Liver (tissue), 9 donors: ENCODE data around the gene MELTF. TPM values are rescaled to one million over a fixed set of nuclear protein-coding genes. Genes with fewer than 3 reads are reported as not detected.

ENCODE experiments used
- DNase-seq: peaks from one replicate; pipeline ENCODE4 v3.0.0-alpha.2; 2017; ENCODE audit warnings: low spot score
- H3K27ac ChIP-seq, 2 donors: one replicate each; pipeline ENCODE4 v1.7.0; 2013; ENCODE audit warnings: inconsistent platforms in 2 of 2, low read length in 2 of 2, control low read depth in 1 of 2, low read depth in 1 of 2, mild to moderate bottlenecking in 1 of 2
- H3K27me3 ChIP-seq, 4 donors: one replicate each; pipeline versions ENCODE4 v1.6.1 to v1.7.0; 2013; ENCODE audit warnings: low read length in 3 of 4, inconsistent platforms in 1 of 4, mild to moderate bottlenecking in 1 of 4, moderate library complexity in 1 of 4; ENCODE audit not compliant: control insufficient read depth in 4 of 4, insufficient read depth in 4 of 4
- H3K36me3 ChIP-seq, 4 donors: one replicate each; pipeline versions ENCODE4 v1.6.1 to v1.7.0; 2013; ENCODE audit warnings: low read length in 3 of 4, mild to moderate bottlenecking in 3 of 4, low read depth in 1 of 4, moderate library complexity in 1 of 4; ENCODE audit not compliant: control insufficient read depth in 4 of 4, insufficient read depth in 3 of 4
- H3K4me1 ChIP-seq, 4 donors: one replicate each; pipeline versions ENCODE4 v1.6.1 to v1.7.0; 2013; ENCODE audit warnings: low read length in 3 of 4, mild to moderate bottlenecking in 3 of 4, moderate library complexity in 1 of 4; ENCODE audit not compliant: control insufficient read depth in 4 of 4, insufficient read depth in 4 of 4
- H3K4me3 ChIP-seq, 3 donors: one replicate each; pipeline versions ENCODE4 v1.6.1 to v1.7.0; 2013; ENCODE audit warnings: low read length in 3 of 3, control low read depth in 1 of 3, low read depth in 1 of 3, mild to moderate bottlenecking in 1 of 3
- H3K9ac ChIP-seq, 2 donors: one replicate each; pipeline ENCODE4 v1.7.0; 2013; ENCODE audit warnings: low read length in 2 of 2, mild to moderate bottlenecking in 2 of 2, moderate library complexity in 2 of 2, control low read depth in 1 of 2, low read depth in 1 of 2
- H3K9me3 ChIP-seq, 4 donors: one replicate each; pipeline versions ENCODE4 v1.6.1 to v1.7.0; 2013; ENCODE audit warnings: low read length in 3 of 4; ENCODE audit not compliant: control insufficient read depth in 4 of 4
- FOXA1 ChIP-seq: IDR thresholded peaks from 2 replicates; pipeline ENCODE4 v1.6.1; 2016; ENCODE audit warnings: antibody characterized with exemption
- GABPA ChIP-seq, 2 donors: IDR thresholded peaks in 1 of 2; conservative IDR thresholded peaks in 1 of 2; 2 replicates each; pipeline ENCODE4 v1.6.1; 2016; ENCODE audit warnings: antibody characterized with exemption in 2 of 2, mild to moderate bottlenecking in 1 of 2, moderate library complexity in 1 of 2
- HNF4A ChIP-seq, 2 donors: conservative IDR thresholded peaks; 2 replicates each; pipeline ENCODE4 v1.6.1; 2016; ENCODE audit warnings: antibody characterized with exemption in 2 of 2, mild to moderate bottlenecking in 2 of 2
- JUND ChIP-seq, 2 donors: IDR thresholded peaks; 2 replicates each; pipeline ENCODE4 v1.6.1; 2016; ENCODE audit warnings: antibody characterized with exemption in 2 of 2
- NR2F2 ChIP-seq: IDR thresholded peaks from 2 replicates; pipeline ENCODE4 v1.6.1; 2016; ENCODE audit warnings: antibody characterized with exemption
- RAD21 ChIP-seq, 2 donors: IDR thresholded peaks; 2 replicates each; pipeline ENCODE4 v1.6.1; 2016; ENCODE audit warnings: antibody characterized with exemption in 2 of 2, mild to moderate bottlenecking in 2 of 2
- RXRA ChIP-seq, 2 donors: IDR thresholded peaks; 2 replicates each; pipeline ENCODE4 v1.6.1; 2017 to 2018; ENCODE audit warnings: antibody characterized with exemption in 2 of 2, mild to moderate bottlenecking in 1 of 2
- SP1 ChIP-seq: IDR thresholded peaks from 2 replicates; pipeline ENCODE4 v1.6.1; 2018; ENCODE audit warnings: antibody characterized with exemption, mild to moderate bottlenecking
- TAF1 ChIP-seq: conservative IDR thresholded peaks from 2 replicates; pipeline ENCODE4 v1.6.1; 2016; ENCODE audit warnings: antibody characterized with exemption, mild to moderate bottlenecking
- YY1 ChIP-seq: IDR thresholded peaks from 2 replicates; pipeline ENCODE4 v1.6.1; 2016; ENCODE audit warnings: antibody characterized with exemption, mild to moderate bottlenecking
- WGBS: extraction: QIAGEN DNeasy Blood & Tissue Kit; methylation state at CpG from one replicate; pipeline ENCODE4 v1.1.7; 2013; 5-methylcytosine and 5-hydroxymethylcytosine counted together
- polyA plus RNA-seq, 2 donors: library from polyadenylated mRNA; stranded (reverse) in 1 of 2; unstranded in 1 of 2; fragments of 200-250 nt in 1 of 2; fragments of >200 nt in 1 of 2; fragmentation: Nextera tagmentation in 1 of 2; extraction: Ambion mirVana in 1 of 2; gene quantifications; one replicate each; pipeline versions ENCODE4 v1.2.1 to v1.2.3, GENCODE V29; 2013 to 2015
- total RNA-seq, 2 donors: library from RNA; depleted of rRNA; stranded (reverse); fragments of >200 nt; gene quantifications; one replicate each; pipeline ENCODE4 v1.2.3, GENCODE V29; 2014
- TF ChIP-seq, protein P1 (sequence below): IDR thresholded peaks from 2 replicates; pipeline ENCODE4 v1.6.1; 2016; ENCODE audit warnings: antibody characterized with exemption
- TF ChIP-seq, protein P2 (sequence below): IDR thresholded peaks from 2 replicates; pipeline ENCODE4 v1.6.1; 2016; ENCODE audit warnings: antibody characterized with exemption, mild to moderate bottlenecking
- TF ChIP-seq, protein P3 (sequence below): IDR thresholded peaks from 2 replicates; pipeline ENCODE4 v1.6.1; 2016; ENCODE audit warnings: antibody characterized with exemption
- TF ChIP-seq, protein P4 (sequence below): IDR thresholded peaks from 2 replicates; pipeline ENCODE4 v1.6.1; 2016; ENCODE audit warnings: antibody characterized with exemption
- donor health status: healthy.
- donor health status: healthy.
- donor health status: healthy.
- donor health status: healthy.
- donor health status: healthy.

MELTF gene
- total and polyA plus RNA-seq, 4 donors, result 0.14 to 1.2 (median 1.0) TPM

DNA sequence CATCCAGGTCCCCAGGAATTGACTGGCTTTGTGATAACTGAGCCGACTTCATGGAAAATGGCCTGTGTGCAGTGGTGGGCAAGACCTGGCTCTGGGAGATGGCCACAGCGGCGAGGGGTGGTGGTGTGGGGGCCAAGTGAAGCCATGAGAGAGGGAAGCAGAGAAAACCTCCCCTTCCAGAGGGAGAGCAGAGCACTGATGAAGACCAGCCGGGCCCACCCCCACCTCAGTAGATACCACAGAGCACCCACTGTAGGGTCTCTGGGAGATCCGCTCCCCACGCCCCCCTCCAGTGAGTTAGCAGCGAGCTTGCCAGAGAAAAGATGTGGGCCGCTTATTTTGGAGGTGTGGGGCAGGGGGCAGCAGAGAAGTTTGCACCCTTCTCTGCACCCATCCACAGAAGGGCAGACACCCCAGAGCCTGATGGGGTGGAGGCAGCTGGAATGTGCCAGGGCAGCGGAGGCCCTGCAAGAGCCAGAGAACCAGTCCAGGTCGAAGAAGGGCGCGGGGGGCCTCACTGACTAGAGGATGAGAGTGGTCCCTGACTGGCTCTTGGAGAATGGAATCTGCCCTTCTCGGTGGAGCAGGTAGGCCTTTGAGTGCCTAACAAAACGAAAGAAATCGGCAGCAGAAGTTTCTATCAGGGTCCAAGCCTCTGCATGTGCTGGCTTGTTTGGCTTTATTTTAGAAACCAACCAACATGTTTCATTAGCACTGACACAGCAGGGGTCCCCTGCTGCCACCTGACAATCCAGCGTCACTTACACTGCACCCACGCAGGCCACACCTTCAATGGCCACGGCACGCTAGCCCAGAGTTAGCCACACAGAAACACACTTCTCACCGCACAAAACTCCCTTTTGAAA, 28.3 kb downstream of the MELTF start:
- Histone ChIP-seq H3K27ac (no peak overlapping the region), H3K4me3 (no peak overlapping the region), H3K9me3 (no peaks in the 10 kb centered on the region), H3K9ac (no peak overlapping the region), H3K4me1 (peaks cover 0 to 4% (median 4%) of the 10 kb centered on the region in 4 donors), H3K27me3 (no peaks in the 10 kb centered on the region), H3K36me3 (no peaks in the 10 kb centered on the region)
- 97% methylated on average over 20 of the region's 20 CpGs for WGBS
- no peak for DNase-seq
- TF ChIP-seq TAF1 (no peak), YY1 (no peak), FOXA1 (no peak), GABPA (IDR thresholded peaks at IDR 0.05 in 1 of 2, conservative IDR thresholded peaks at IDR 0.05 in 1 of 2) (no peak), JUND (IDR thresholded peaks at IDR 0.05) (no peak), SP1 (no peak), HNF4A (conservative IDR thresholded peaks at IDR 0.05) (no peak), RXRA (IDR thresholded peaks at IDR 0.05) (no peak), NR2F2 (no peak), RAD21 (IDR thresholded peaks at IDR 0.05) (no peak)
- TF ChIP-seq, protein P1, sequence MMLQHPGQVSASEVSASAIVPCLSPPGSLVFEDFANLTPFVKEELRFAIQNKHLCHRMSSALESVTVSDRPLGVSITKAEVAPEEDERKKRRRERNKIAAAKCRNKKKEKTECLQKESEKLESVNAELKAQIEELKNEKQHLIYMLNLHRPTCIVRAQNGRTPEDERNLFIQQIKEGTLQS, result no peak
- TF ChIP-seq, protein P2, sequence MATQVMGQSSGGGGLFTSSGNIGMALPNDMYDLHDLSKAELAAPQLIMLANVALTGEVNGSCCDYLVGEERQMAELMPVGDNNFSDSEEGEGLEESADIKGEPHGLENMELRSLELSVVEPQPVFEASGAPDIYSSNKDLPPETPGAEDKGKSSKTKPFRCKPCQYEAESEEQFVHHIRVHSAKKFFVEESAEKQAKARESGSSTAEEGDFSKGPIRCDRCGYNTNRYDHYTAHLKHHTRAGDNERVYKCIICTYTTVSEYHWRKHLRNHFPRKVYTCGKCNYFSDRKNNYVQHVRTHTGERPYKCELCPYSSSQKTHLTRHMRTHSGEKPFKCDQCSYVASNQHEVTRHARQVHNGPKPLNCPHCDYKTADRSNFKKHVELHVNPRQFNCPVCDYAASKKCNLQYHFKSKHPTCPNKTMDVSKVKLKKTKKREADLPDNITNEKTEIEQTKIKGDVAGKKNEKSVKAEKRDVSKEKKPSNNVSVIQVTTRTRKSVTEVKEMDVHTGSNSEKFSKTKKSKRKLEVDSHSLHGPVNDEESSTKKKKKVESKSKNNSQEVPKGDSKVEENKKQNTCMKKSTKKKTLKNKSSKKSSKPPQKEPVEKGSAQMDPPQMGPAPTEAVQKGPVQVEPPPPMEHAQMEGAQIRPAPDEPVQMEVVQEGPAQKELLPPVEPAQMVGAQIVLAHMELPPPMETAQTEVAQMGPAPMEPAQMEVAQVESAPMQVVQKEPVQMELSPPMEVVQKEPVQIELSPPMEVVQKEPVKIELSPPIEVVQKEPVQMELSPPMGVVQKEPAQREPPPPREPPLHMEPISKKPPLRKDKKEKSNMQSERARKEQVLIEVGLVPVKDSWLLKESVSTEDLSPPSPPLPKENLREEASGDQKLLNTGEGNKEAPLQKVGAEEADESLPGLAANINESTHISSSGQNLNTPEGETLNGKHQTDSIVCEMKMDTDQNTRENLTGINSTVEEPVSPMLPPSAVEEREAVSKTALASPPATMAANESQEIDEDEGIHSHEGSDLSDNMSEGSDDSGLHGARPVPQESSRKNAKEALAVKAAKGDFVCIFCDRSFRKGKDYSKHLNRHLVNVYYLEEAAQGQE, result no peak
- TF ChIP-seq, protein P3, sequence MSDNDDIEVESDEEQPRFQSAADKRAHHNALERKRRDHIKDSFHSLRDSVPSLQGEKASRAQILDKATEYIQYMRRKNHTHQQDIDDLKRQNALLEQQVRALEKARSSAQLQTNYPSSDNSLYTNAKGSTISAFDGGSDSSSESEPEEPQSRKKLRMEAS, result no peak
- TF ChIP-seq, protein P4, sequence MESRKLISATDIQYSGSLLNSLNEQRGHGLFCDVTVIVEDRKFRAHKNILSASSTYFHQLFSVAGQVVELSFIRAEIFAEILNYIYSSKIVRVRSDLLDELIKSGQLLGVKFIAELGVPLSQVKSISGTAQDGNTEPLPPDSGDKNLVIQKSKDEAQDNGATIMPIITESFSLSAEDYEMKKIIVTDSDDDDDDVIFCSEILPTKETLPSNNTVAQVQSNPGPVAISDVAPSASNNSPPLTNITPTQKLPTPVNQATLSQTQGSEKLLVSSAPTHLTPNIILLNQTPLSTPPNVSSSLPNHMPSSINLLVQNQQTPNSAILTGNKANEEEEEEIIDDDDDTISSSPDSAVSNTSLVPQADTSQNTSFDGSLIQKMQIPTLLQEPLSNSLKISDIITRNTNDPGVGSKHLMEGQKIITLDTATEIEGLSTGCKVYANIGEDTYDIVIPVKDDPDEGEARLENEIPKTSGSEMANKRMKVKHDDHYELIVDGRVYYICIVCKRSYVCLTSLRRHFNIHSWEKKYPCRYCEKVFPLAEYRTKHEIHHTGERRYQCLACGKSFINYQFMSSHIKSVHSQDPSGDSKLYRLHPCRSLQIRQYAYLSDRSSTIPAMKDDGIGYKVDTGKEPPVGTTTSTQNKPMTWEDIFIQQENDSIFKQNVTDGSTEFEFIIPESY, result no peak

DNA sequence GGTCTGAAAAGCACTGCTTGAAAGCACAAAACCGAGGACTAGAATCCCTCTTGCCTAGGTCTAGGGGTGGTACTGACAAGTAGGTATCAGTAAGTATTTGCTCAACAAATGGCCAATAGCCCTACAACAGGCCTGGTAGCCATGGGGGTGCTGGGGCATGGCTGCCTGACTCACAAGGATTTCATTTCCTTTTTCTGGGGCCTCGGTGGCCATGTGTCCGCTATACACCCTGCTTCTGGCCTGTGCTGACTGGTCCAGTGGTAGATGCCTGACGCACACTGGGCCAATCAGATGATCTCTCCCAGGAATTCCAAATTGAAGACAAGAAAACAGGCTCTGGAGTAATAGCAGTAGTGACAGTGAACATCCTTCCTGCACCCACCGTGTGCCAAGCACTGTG, 29.4 kb downstream of the MELTF start:
- WGBS, result 94% methylated on average over 5 of the region's 5 CpGs
- no peak for DNase-seq
- H3K36me3 ChIP-seq, result no peaks in the 10 kb centered on the region
- H3K4me3 ChIP-seq, result no peak overlapping the region
- no peaks in the 10 kb centered on the region for H3K27me3 ChIP-seq
- no peaks in the 10 kb centered on the region for H3K9me3 ChIP-seq
- TF ChIP-seq SP1, result no peak
- no peak for TF ChIP-seq JUND (IDR thresholded peaks at IDR 0.05)
- no peak for TF ChIP-seq RAD21 (IDR thresholded peaks at IDR 0.05)
- no peak for TF ChIP-seq FOXA1
- no peak for TF ChIP-seq RXRA (IDR thresholded peaks at IDR 0.05)
- TF ChIP-seq, protein P3, result no peak
- H3K4me1 ChIP-seq, result peaks cover 0 to 4% (median 4%) of the 10 kb centered on the region in 4 donors
- no peak overlapping the region for H3K27ac ChIP-seq
- H3K9ac ChIP-seq, result no peak overlapping the region
